ENCODE results near the gene TUBE1. TPM values are rescaled to one million over a fixed set of nuclear protein-coding genes. Genes with fewer than 3 reads are reported as not detected.

Gene TUBE1
- total RNA-seq, 1 experiment from 2014 or later: 24.4 TPM

DNA sequence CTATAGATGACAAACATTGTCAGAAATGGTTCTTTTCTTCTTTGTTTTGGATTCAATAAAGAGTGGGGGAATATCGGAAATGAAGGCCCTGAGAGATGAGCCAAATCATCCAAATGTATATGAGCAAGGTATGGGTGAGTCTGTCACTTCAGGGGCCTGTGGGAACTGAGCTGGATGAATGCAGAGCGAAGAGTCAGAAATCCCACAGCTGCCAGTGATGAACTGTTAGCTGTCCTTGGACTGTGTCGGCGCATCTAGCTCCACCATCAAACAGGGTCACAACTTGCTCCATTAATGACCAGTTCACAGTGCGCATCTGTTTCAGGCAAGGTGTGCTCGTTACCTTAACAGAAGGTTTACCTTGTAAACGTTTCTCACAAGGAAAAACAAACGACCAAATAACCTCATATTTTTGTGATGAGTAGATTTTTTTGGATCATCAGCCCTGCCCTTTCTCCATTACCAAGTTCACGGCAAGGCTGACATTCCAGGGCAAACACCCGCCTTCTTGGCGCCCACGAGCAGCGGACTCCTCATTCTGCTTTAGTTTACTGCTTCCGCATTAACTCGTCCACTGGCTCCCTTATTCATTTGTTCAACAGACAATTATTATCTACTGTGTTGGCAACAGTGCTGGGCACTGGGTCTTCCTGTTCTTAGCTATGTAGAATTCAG, 48.4 kb downstream of the TUBE1 start:
- H3K4me1 ChIP-seq (ENCODE audit: insufficient read depth, low read length, poor library complexity, severe bottlenecking): peaks cover 3% of the 10 kb centered on the region
- TF ChIP-seq, protein P1, sequence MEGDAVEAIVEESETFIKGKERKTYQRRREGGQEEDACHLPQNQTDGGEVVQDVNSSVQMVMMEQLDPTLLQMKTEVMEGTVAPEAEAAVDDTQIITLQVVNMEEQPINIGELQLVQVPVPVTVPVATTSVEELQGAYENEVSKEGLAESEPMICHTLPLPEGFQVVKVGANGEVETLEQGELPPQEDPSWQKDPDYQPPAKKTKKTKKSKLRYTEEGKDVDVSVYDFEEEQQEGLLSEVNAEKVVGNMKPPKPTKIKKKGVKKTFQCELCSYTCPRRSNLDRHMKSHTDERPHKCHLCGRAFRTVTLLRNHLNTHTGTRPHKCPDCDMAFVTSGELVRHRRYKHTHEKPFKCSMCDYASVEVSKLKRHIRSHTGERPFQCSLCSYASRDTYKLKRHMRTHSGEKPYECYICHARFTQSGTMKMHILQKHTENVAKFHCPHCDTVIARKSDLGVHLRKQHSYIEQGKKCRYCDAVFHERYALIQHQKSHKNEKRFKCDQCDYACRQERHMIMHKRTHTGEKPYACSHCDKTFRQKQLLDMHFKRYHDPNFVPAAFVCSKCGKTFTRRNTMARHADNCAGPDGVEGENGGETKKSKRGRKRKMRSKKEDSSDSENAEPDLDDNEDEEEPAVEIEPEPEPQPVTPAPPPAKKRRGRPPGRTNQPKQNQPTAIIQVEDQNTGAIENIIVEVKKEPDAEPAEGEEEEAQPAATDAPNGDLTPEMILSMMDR (conservative IDR thresholded peaks at IDR 0.05; ENCODE audit: low read depth, low read length): no peak
- TF ChIP-seq EZH2 (IDR thresholded peaks at IDR 0.05; ENCODE audit: borderline replicate concordance, low read depth, low read length, poor library complexity, severe bottlenecking): no peak
- no peaks in the 10 kb centered on the region for H3K9me3 ChIP-seq (ENCODE audit: low read depth, low read length, poor library complexity, severe bottlenecking)
- H3K4me3 ChIP-seq (ENCODE audit: low read depth, low read length, poor library complexity, severe bottlenecking): no peak overlapping the region
- ChIA-PET CTCF (interaction anchor here (0.5 kb wide), 1 partner anchor 34 kb away, joined by 3 read pairs; no protein-coding TSS in a partner anchor), POLR2A (ENCODE audit: low non-redundant PET) (interaction anchor here (0.6 kb wide), 2 partner anchors 12 to 803 kb away, joined by 3 read pairs; no protein-coding TSS in a partner anchor)
- H3K27ac ChIP-seq (ENCODE audit: low read depth, low read length, poor library complexity, severe bottlenecking): no peak overlapping the region
- no peaks in the 10 kb centered on the region for H3K36me3 ChIP-seq (ENCODE audit: insufficient read depth, low read length, poor library complexity, severe bottlenecking)
- H3K27me3 ChIP-seq (replicated peaks; ENCODE audit: insufficient read depth, low read depth, low read length, poor library complexity): no peaks in the 10 kb centered on the region
- intact Hi-C loops (cut with micrococcal nuclease; ENCODE audit: unreplicated experiment): no loop called here
- DNase-seq (ENCODE audit: low spot score): no peak
- no TSS peak for BruUV-seq (replicated peaks)

DNA sequence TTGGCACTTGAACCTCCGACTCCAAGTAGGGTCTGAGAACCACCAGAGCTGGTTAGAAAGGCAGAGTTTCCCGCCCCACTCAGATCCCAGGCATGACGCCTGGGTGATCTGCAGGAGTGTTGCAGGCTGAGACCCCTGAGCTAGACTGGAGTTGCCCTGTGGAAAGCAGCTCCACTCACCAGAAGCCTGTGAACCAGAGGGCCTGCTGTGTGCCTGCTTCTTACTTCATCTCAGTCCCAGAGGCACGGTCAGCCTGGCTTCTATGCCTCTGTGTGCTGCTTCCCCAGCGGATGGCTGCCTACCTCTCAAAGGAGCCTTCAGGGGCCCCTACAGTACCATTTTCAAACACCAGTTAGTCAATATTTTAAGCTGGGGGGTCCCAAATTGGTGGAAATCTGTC, 49.0 kb downstream of the TUBE1 start:
- peak; percentile 9 for DNase-seq (ENCODE audit: low spot score)
- Histone ChIP-seq H3K9me3 (ENCODE audit: low read depth, low read length, poor library complexity, severe bottlenecking) (no peaks in the 10 kb centered on the region), H3K4me3 (ENCODE audit: low read depth, low read length, poor library complexity, severe bottlenecking) (no peak overlapping the region), H3K4me1 (ENCODE audit: insufficient read depth, low read length, poor library complexity, severe bottlenecking) (peaks cover 8% of the 10 kb centered on the region), H3K36me3 (ENCODE audit: insufficient read depth, low read length, poor library complexity, severe bottlenecking) (no peaks in the 10 kb centered on the region), H3K27ac (ENCODE audit: low read depth, low read length, poor library complexity, severe bottlenecking) (no peak overlapping the region), H3K27me3 (replicated peaks; ENCODE audit: insufficient read depth, low read depth, low read length, poor library complexity) (no peaks in the 10 kb centered on the region)
- no TSS peak for BruUV-seq (replicated peaks)
- TF ChIP-seq EZH2 (IDR thresholded peaks at IDR 0.05; ENCODE audit: borderline replicate concordance, low read depth, low read length, poor library complexity, severe bottlenecking): no peak
- TF ChIP-seq, protein P1 (conservative IDR thresholded peaks at IDR 0.05; ENCODE audit: low read depth, low read length): no peak
- intact Hi-C loops (cut with micrococcal nuclease; ENCODE audit: unreplicated experiment): no loop called here
- ChIA-PET POLR2A (ENCODE audit: low non-redundant PET) (interaction anchor here (0.6 kb wide), 1 partner anchor 802 kb away, joined by 3 read pairs; no protein-coding TSS in a partner anchor), CTCF (interaction anchor here (0.5 kb wide), 1 partner anchor 35 kb away, joined by 3 read pairs; no protein-coding TSS in a partner anchor)

DNA sequence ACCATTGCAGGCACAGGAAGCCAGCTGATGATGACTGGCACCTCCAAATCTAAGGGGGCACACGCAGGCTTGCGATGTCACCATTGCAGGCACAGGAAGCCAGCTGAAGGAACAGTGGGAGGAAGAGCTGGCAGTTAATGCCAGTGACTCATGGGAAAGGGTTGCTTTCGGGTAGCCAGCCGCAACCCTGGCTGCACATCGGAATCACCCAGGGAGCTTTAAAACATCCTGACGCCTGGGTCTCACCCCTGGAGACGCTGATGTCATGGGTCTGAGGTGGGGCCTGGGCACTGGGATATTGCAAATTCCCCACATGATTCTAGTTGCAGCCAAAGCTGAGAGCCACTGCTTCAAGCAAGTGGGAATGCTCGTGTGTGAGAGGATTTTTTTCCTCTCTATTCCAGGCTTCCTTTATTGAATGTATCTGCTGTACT, 49.5 kb downstream of the TUBE1 start:
- Histone ChIP-seq H3K4me3 (ENCODE audit: low read depth, low read length, poor library complexity, severe bottlenecking) (no peak overlapping the region), H3K36me3 (ENCODE audit: insufficient read depth, low read length, poor library complexity, severe bottlenecking) (no peaks in the 10 kb centered on the region), H3K9me3 (ENCODE audit: low read depth, low read length, poor library complexity, severe bottlenecking) (no peaks in the 10 kb centered on the region), H3K4me1 (ENCODE audit: insufficient read depth, low read length, poor library complexity, severe bottlenecking) (peaks cover 8% of the 10 kb centered on the region), H3K27me3 (replicated peaks; ENCODE audit: insufficient read depth, low read depth, low read length, poor library complexity) (no peaks in the 10 kb centered on the region), H3K27ac (ENCODE audit: low read depth, low read length, poor library complexity, severe bottlenecking) (no peak overlapping the region)
- intact Hi-C loops (cut with micrococcal nuclease; ENCODE audit: unreplicated experiment): no loop called here
- peak; percentile 76 for DNase-seq (ENCODE audit: low spot score)
- POLR2A ChIA-PET (ENCODE audit: low non-redundant PET): no interaction called here
- TF ChIP-seq, protein P1 (conservative IDR thresholded peaks at IDR 0.05; ENCODE audit: low read depth, low read length): no peak
- TF ChIP-seq EZH2 (IDR thresholded peaks at IDR 0.05; ENCODE audit: borderline replicate concordance, low read depth, low read length, poor library complexity, severe bottlenecking): no peak
- BruUV-seq (replicated peaks): no TSS peak
- CTCF ChIA-PET: no interaction called here
